Endometrial microvascular endothelial cells (primary cell): ENCODE results near the gene ADAMTS18. TPM values are rescaled to one million over a fixed set of nuclear protein-coding genes. Genes with fewer than 3 reads are reported as not detected.
"Not testable (repeated sequence)": the region's sequence is repeated elsewhere in the genome, so short reads cannot be mapped to it uniquely, and the experiment has no call there.

Experiments used
- in situ Hi-C: cut with HindIII; loops from 2 replicates; pipeline ENCODE4 v1.10.0; 2017; ENCODE audit warnings: low sequenced_read_pairs, low pct_unique_long_range_greater_than_20kb; ENCODE audit errors: inconsistent ontology term
- total RNA-seq: library from RNA; depleted of rRNA; stranded (reverse); fragments of >200 nt; gene quantifications from one replicate; pipeline ENCODE4 v1.2.3, GENCODE V29; 2015; ENCODE audit errors: inconsistent ontology term

Gene ADAMTS18
- total RNA-seq, 1 donor from 2014 or later = 9.8 TPM

GRCh38 chr16:77302249-77302648 is 132.6 kb downstream of the ADAMTS18 start:
- in situ Hi-C loops = no loop called here

DNA sequence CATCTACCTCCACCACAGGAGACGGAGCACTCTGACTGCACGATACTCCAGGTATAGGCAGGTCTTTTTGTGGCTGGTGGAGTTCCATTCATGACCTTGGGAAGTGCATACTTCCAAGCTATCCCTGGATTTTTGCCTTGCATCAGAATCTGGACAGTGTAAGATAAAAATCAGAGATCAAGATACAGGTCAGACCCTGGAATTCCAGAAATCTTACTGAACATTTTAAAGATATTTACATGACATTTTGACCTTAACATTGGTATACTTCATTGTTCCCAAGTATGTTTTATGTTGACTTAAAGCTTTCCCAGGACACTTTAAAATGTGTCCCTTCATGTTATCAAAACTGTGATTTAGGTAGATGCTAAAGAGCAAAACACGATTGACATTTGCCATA is 134.6 kb downstream of the ADAMTS18 start:
- in situ Hi-C loops = no loop called here

DNA sequence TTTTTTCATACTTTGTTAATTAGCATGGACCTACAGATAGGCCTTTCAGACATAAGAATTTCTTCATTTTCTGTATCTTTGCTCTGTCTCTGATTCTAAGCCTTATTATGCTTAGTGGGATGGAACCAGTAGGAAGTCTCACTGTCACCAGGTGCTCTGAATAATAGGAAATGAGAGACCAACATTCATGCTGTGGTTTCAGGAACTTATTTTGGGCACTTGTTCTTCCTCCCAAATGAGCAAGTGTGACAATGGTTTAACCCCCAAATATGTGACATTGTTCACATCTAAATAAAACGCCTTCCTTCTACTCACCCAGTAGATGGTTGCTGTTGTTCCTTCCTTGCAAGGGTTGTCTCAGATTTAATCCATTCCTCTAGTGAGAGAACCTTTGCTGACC is 135.4 kb downstream of the ADAMTS18 start:
- in situ Hi-C loops = no loop called here

- in situ Hi-C loops = no loop called here
Measured at GRCh38 chr16:77298418-77299360, 136.1 kb downstream of the ADAMTS18 start.

DNA sequence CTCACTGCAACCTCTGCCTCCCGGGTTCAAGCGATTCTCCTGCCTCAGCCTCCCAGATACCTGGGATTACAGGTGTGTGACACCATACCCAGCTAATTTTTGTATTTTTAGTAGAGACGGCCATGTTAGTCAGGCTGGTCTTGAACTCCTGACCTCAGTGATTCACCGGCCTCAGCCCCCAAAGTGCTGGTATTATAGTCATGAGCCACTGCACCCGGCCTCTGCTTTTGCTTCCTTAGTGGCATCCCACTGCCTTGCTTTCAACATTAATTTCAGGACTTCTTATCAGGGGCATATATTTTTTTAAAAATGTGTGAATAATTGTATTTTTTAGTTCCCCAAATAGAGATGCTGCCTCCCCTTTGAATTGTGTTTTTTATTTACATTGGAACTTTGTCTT is 136.8 kb downstream of the ADAMTS18 start:
- in situ Hi-C loops = no loop called here

- in situ Hi-C loops = no loop called here
Measured at GRCh38 chr16:77295896-77296295, 138.9 kb downstream of the ADAMTS18 start.

DNA sequence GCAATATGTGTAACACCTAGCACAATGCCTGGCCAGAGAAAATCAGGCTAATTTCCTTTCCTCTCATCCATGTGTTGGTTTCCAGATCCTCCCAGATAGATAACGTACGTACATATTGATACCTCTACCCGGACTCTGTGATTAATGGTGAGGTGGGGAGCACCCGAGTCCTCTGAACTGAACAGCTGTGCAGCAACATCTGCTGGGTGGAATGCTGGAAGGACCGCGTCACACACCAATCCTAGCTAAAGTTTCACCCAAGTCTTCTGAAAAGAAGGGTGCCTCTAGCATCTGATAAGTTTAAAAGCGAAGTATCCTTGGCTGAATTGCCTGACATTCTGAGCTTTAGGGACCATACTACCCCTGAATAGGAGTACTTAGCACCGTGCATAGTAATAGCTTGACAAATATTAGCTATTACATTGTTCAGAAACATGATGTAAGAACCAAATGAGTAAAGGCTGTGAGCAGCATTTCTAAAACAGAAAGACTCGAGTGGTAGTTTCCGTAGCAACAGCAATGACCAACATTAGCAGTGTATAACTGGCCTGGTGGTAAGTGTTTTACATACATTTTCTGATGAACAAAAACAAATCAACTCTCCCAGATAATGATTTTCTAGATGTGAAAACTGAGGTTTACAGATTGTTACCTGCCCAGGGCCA is 144.3 kb downstream of the ADAMTS18 start:
- in situ Hi-C loops = no loop called here

DNA sequence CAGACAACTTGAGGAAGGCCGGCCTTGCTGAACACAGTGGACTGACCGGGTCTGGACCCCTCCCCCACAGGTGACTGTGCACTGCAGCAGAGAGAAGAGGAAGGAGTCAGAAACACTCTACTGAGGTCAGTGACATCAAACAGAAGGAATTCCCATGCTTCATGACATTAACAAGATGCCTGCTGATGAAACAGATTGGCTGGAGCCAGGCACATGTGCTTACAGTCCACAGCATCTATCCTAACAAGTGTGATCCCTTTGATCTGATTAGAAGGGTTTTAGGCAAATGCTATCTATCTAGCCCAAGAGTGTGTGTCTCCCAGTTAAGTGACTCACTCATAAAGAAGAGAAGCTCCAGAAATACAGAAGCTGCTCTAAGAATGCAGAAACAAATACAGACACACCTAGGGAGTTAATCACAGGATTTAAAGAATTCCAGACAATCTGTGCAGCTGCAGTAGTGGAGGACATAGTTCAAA is 145.5 kb downstream of the ADAMTS18 start:
- in situ Hi-C loops = no loop called here

GRCh38 chr16:77288222-77288621 is 146.6 kb downstream of the ADAMTS18 start:
- in situ Hi-C loops = no loop called here

DNA sequence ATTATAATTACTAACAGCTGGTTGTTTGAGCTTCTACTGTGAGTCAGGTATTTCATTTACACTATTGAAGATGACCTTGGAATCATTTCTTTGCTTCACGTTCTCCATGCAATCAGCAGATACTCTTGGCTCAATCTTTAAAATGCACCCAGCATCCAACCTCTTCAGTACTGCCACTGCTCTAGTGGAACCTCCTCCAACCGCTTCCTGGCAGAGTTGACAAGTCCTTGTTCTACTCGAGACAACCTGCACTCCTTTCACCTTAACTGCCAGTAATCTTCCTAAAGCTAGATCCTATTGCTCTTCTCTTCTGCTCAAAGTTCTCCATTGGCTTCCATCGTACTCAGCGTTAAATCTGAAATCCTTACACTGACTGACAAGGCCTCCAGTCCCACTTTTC is 149.2 kb downstream of the ADAMTS18 start:
- in situ Hi-C loops = no loop called here

GRCh38 chr16:77282345-77282744 is 152.5 kb downstream of the ADAMTS18 start:
- in situ Hi-C loops = no loop called here

- in situ Hi-C loops = not testable (repeated sequence)
Measured at GRCh38 chr16:77279316-77279715, 155.5 kb downstream of the ADAMTS18 start.

GRCh38 chr16:77277571-77277970 is 157.3 kb downstream of the ADAMTS18 start:
- in situ Hi-C loops = no loop called here

GRCh38 chr16:77277141-77277540 is 157.7 kb downstream of the ADAMTS18 start:
- in situ Hi-C loops = no loop called here

DNA sequence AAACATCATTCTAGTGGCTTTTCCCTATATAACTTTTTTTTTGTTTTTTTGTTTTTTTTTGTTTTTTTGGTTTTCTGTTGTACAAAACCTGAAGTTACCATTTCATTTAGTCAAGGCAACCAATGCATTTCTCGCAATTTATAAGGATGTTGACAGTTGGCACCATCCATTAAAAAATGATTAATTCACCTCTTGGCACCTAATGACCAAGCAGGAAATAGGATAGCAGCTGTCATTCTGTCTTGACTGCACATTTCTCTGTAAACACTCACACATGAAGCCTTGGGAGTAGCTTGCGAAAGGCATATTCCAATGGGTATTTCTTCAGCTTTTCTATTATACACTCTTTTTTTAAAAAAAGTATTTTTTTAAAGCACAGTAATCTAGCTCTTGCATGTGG is 158.2 kb downstream of the ADAMTS18 start:
- in situ Hi-C loops = no loop called here

DNA sequence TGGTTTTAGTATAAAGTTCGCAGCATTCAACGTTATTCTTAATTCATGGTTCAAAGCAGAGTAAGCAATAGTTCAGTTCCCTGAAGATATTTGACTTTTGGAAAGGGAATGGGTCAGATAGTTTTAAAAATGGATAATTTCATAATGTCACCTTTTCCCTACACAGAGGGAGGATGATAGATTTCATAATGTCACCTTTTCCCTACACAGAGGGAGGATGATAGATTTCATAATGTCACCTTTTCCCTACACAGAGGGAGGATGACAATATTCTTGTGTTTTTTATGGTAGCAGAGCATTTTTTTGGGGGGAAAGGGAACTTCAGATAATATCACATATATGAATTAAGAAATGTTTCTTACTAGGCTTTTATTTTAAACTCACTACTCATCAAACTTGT is 159.5 kb downstream of the ADAMTS18 start:
- in situ Hi-C loops = not testable (repeated sequence)

DNA sequence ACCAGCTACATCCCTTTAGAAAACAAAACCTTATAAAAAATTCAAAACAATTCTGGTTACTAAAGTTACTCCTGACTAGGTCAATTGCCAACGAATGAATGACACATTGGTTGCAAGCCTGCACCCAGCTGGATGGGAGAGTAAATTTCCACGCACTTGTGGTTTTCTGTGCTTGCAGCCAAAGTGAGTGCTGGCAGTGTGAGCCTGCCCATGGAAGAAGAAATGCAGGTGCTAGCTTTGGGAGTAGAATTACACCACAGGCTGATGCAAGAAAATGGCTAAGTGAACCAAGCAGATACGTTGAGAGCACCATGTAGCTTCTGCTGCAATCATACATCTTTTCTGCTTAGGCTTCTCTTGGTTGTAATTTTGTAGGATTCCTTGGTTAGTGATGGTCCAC is 161.0 kb downstream of the ADAMTS18 start:
- in situ Hi-C loops = no loop called here

GRCh38 chr16:77271532-77272426 is 163.1 kb downstream of the ADAMTS18 start:
- in situ Hi-C loops = no loop called here

GRCh38 chr16:77266185-77266584 is 168.6 kb downstream of the ADAMTS18 start:
- in situ Hi-C loops = not testable (repeated sequence)
